NCI-H2081 (cell line): ENCODE results near the gene SNAI1.

ENCODE experiments used
- DNase-seq, 2 experiments: peaks; one replicate each; lab custom pipeline; 2025; lab: John Stamatoyannopoulos, UW

The SNAI1 gene

DNA sequence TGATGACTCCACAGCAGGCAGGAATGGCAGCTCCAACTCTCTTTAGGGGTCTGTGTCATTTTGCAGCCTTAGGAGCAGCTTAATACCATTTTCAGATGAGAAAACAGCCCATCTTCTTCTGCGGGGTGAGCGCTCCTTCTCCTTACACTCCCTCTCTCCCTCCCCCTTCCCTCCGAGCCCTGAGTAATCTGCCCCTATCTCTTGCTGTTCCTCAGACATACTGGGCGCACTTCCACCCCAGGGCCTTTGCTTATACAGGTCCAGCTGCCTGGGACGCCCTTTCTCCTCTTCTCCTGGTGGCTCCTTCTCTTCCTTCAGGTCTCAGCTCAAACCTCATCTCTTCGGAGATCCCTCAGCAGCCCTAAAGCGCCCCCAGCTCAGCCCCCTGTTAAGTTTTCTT is 54.8 kb downstream of the SNAI1 start:
- DNase-seq: no peak

DNA sequence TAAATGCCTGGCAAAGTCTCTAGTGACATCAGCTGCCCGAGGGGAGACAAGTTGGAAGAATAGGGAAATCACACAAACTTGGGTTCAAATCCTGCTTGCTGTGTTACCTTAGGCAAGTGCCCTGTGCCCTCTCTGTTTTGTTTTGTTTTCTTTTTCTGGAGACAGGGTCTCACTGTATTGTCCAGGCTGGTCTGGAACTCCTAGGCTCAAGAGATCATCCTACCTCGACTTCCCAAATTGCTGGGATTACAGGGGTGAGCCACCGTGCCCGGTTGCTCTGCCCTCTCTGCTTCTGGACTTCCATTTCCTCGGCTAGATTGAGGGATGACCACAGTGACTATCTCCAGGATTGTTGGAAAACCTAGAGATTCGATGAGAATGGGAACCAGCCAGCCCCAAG is 55.4 kb downstream of the SNAI1 start:
- no peak for DNase-seq
